HCT116 (cell line): ENCODE data around the gene MAP2K2. TPM values are rescaled to one million over a fixed set of nuclear protein-coding genes. Genes with fewer than 3 reads are reported as not detected.

Experiments
- ATAC-seq: fragments of 200-7000 bp; cut with Tn5 transposase; 2 replicates; pipeline ENCODE4 v1.9.1; 2020; ENCODE audit warnings: mild to moderate bottlenecking, moderate library complexity
- BruUV-seq: library from RNA; stranded (reverse); fragments of 400-500 nt; replicated peaks from 2 replicates; lab custom pipeline; 2021; lab: Mats Ljungman, UMichigan
- CTCF ChIA-PET: fragments of 300-600 bp; sonication (Branson Sonifier 250); formaldehyde crosslinking; loops from one replicate; lab custom pipeline; 2021; ENCODE audit warnings: antibody characterized with exemption; lab: Charles Lee
- POLR2A ChIA-PET: fragments of 300-600, 350-600 bp; sonication (Branson Sonifier 250); formaldehyde crosslinking; loops from one replicate; lab custom pipeline; 2021; ENCODE audit warnings: antibody characterized with exemption; lab: Charles Lee
- RAD21 ChIA-PET, 2 experiments: fragments of 300-600 bp; sonication (Branson Sonifier 250); formaldehyde crosslinking; loops; one replicate each; lab custom pipeline; 2023; ENCODE audit warnings: low total read pairs in 2 of 2; ENCODE audit not compliant: uncharacterized antibody in 2 of 2, unreplicated experiment in 2 of 2, low non-redundant PET in 1 of 2; lab: Charles Lee
- DNase-seq: peaks from one replicate; pipeline ENCODE4 v3.0.0-alpha.2; 2010; ENCODE audit warnings: low read depth, low spot score
- H2AFZ ChIP-seq: fragments of 200-600 bp; shearing (Covaris generic), sonication (generic); 2 replicates; pipeline ENCODE4 v1.6.1; 2017; ENCODE audit warnings: low read depth, mixed run types, mixed read lengths, antibody characterized with exemption, low read length; ENCODE audit not compliant: poor library complexity, severe bottlenecking
- H3K27ac ChIP-seq: 2 replicates; pipeline ENCODE4 v1.5.1; 2012; ENCODE audit warnings: low read depth, low read length
- H3K27me3 ChIP-seq: fragments of 200-600 bp; sonication (generic); 2 replicates; pipeline ENCODE4 v1.6.1; 2016; ENCODE audit warnings: mixed run types, low read length, mixed read lengths; ENCODE audit not compliant: insufficient read depth
- H3K36me3 ChIP-seq, 2 experiments: fragments of 200-500 bp in 1 of 2; fragments of 200-600 bp in 1 of 2; sonication (Bioruptor generic) in 1 of 2; sonication (generic) in 1 of 2; 2 replicates each; pipeline versions ENCODE4 v1.5.1 to v1.6.1; 2014 to 2016; ENCODE audit warnings: low read length in 2 of 2, inconsistent platforms in 1 of 2, mixed read lengths in 1 of 2, mixed run types in 1 of 2; ENCODE audit not compliant: insufficient read depth in 2 of 2, control insufficient read depth in 1 of 2
- H3K4me1 ChIP-seq, 2 experiments: fragments of 200-600 bp in 1 of 2; sonication (generic) in 1 of 2; 2 replicates each; pipeline versions ENCODE4 v1.5.1 to v1.6.1; 2012 to 2017; ENCODE audit warnings: low read length in 2 of 2, inconsistent platforms in 1 of 2, mild to moderate bottlenecking in 1 of 2, mixed read lengths in 1 of 2, mixed run types in 1 of 2, moderate library complexity in 1 of 2; ENCODE audit not compliant: insufficient read depth in 2 of 2, control insufficient read depth in 1 of 2
- H3K4me2 ChIP-seq: fragments of 200-600 bp; sonication (generic); 2 replicates; pipeline ENCODE4 v1.6.1; 2017; ENCODE audit warnings: mixed run types, low read length, mixed read lengths
- H3K4me3 ChIP-seq, 2 experiments: fragments of 200-600 bp in 1 of 2; sonication (generic) in 1 of 2; replicated peaks in 1 of 2; 2 replicates each; pipeline ENCODE4 v1.5.1; 2011 to 2016; ENCODE audit warnings: low read length in 2 of 2, control low read depth in 1 of 2, low read depth in 1 of 2, mild to moderate bottlenecking in 1 of 2, mixed read lengths in 1 of 2, mixed run types in 1 of 2
- H3K79me2 ChIP-seq: fragments of 200-600 bp; sonication (generic); 2 replicates; pipeline ENCODE4 v1.6.1; 2017; ENCODE audit warnings: mild to moderate bottlenecking, mixed run types, low read length, moderate library complexity, mixed read lengths; ENCODE audit not compliant: insufficient read depth
- H3K9ac ChIP-seq: fragments of 200-600 bp; sonication (generic); 2 replicates; pipeline ENCODE4 v1.6.1; 2016; ENCODE audit warnings: low read length, mixed read lengths
- H3K9me2 ChIP-seq: fragments of 200-600 bp; sonication (generic), shearing (Covaris generic); 2 replicates; pipeline ENCODE4 v1.6.1; 2017; ENCODE audit warnings: mixed run types, mild to moderate bottlenecking, moderate library complexity; ENCODE audit not compliant: insufficient read depth
- H3K9me3 ChIP-seq, 2 experiments: fragments of 200-500 bp in 1 of 2; fragments of 200-600 bp in 1 of 2; sonication (Bioruptor generic) in 1 of 2; sonication (generic) in 1 of 2; 2 replicates each; pipeline ENCODE4 v1.6.1; 2014 to 2017; ENCODE audit warnings: low read length in 2 of 2, mixed read lengths in 2 of 2, inconsistent platforms in 1 of 2, low read depth in 1 of 2, mild to moderate bottlenecking in 1 of 2, mixed run types in 1 of 2, moderate library complexity in 1 of 2; ENCODE audit not compliant: control insufficient read depth in 1 of 2, insufficient read depth in 1 of 2
- H4K20me1 ChIP-seq: fragments of 200-600 bp; sonication (generic), shearing (Covaris generic); 2 replicates; pipeline ENCODE4 v1.6.1; 2017; ENCODE audit warnings: mixed run types, mild to moderate bottlenecking, moderate library complexity; ENCODE audit not compliant: insufficient read depth
- ATF3 ChIP-seq: IDR thresholded peaks from 2 replicates; pipeline ENCODE4 v1.6.1; 2012
- CBX3 ChIP-seq: IDR thresholded peaks from 2 replicates; pipeline ENCODE4 v1.6.1; 2012; ENCODE audit warnings: low read depth
- CEBPB ChIP-seq: IDR thresholded peaks from 2 replicates; pipeline ENCODE4 v1.6.1; 2012; ENCODE audit warnings: low read depth
- CTCF ChIP-seq, 3 experiments: fragments of 200-600 bp in 1 of 3; sonication (generic) in 1 of 3; IDR thresholded peaks in 2 of 3; conservative IDR thresholded peaks in 1 of 3; 2 replicates each; pipeline ENCODE4 v1.5.1; 2012 to 2017; ENCODE audit warnings: low read depth in 2 of 3, low read length in 2 of 3, antibody characterized with exemption in 1 of 3, borderline replicate concordance in 1 of 3, control low read depth in 1 of 3, mild to moderate bottlenecking in 1 of 3, mixed read lengths in 1 of 3, mixed run types in 1 of 3, moderate library complexity in 1 of 3; ENCODE audit not compliant: insufficient read depth in 1 of 3
- FOSL1 ChIP-seq: IDR thresholded peaks from 2 replicates; pipeline ENCODE4 v1.6.1; 2012; ENCODE audit warnings: low read depth
- JUND ChIP-seq: IDR thresholded peaks from 2 replicates; pipeline ENCODE4 v1.6.1; 2012
- POLR2A ChIP-seq: IDR thresholded peaks from 2 replicates; pipeline ENCODE4 v1.7.0; 2011; ENCODE audit warnings: borderline replicate concordance; ENCODE audit not compliant: insufficient read depth, insufficient read length; ENCODE audit errors: extremely low read depth
- SP1 ChIP-seq: IDR thresholded peaks from 2 replicates; pipeline ENCODE4 v1.6.1; 2012; ENCODE audit warnings: low read depth
- SRF ChIP-seq: IDR thresholded peaks from 2 replicates; pipeline ENCODE4 v1.6.1; 2012; ENCODE audit warnings: low read depth
- YY1 ChIP-seq: IDR thresholded peaks from 2 replicates; pipeline ENCODE4 v1.6.1; 2011; ENCODE audit warnings: low read length, low read depth, moderate library complexity, mild to moderate bottlenecking; ENCODE audit not compliant: insufficient replicate concordance; ENCODE audit errors: extremely low read depth
- ZBTB33 ChIP-seq: IDR thresholded peaks from 2 replicates; pipeline ENCODE4 v1.6.1; 2011; ENCODE audit warnings: mild to moderate bottlenecking, low read length, moderate library complexity; ENCODE audit not compliant: insufficient replicate concordance; ENCODE audit errors: extremely low read depth
- intact Hi-C: fragments of 100-400 bp; cut with micrococcal nuclease; formaldehyde crosslinking; loops from 2 replicates; pipeline ENCODE4 v1.10.0; 2022
- total RNA-seq: library from RNA; stranded (reverse); gene quantifications from one replicate; pipeline ENCODE4 v1.2.1, GENCODE V29; 2021; ENCODE audit not compliant: unreplicated experiment

MAP2K2 gene
- total RNA-seq, 1 experiment from 2014 or later: 186 TPM

GRCh38 chr19:4068047-4068966 lies 55.6 kb downstream of the MAP2K2 start:
- ChIA-PET POLR2A (no interaction called here), CTCF (no interaction called here), RAD21 (no interaction called here)
- Histone ChIP-seq H2AFZ (no peak overlapping the region), H3K9ac (no peak overlapping the region), H3K27me3 (no peaks in the 10 kb centered on the region), H3K9me2 (no peaks in the 10 kb centered on the region), H3K4me2 (peak overlapping the region; percentile 89), H3K79me2 (peaks cover 18% of the 10 kb centered on the region), H3K4me1 (peaks cover 10 to 19% of the 10 kb centered on the region in 2 experiments), H3K4me3 (peak overlapping the region; percentile 75 to 82; a peak in 1 of 4 replicates), H3K36me3 (peaks cover 0 to 2% of the 10 kb centered on the region in 2 experiments; a peak in 1 of 4 replicates), H4K20me1 (no peaks in the 10 kb centered on the region; the same call in 1 of the 2 replicates), H3K27ac (no peak overlapping the region), H3K9me3 (no peaks in the 10 kb centered on the region)
- intact Hi-C loops: loop anchor here (5.0 to 10.0 kb wide), 3 partner anchors 66 to 364 kb away; partner anchors contain the start of genes ANKRD24, PIP5K1C, SIRT6 and TJP3
- no peak for DNase-seq
- TF ChIP-seq ATF3 (no peak), JUND (no peak), SP1 (no peak), YY1 (no peak), CBX3 (no peak), ZBTB33 (no peak), POLR2A (no peak), SRF (no peak), CTCF (IDR thresholded peaks at IDR 0.05 in 2 of 3, conservative IDR thresholded peaks at IDR 0.05 in 1 of 3; ENCODE audit: borderline replicate concordance in 1 of 3, insufficient read depth in 1 of 3, low read depth in 2 of 3, low read length in 2 of 3) (no peak), CEBPB (no peak), FOSL1 (no peak)
- no TSS peak for BruUV-seq
- ATAC-seq: no peak
